Activated effector memory CD4-positive, alpha-beta T cell treated with anti-CD3 and anti-CD28 coated beads, Interleukin-2, amount 50 U/mL, for 16 hours (primary cell): ENCODE results near the gene PRPS1.
"Not testable (repeated sequence)": the region's sequence is repeated elsewhere in the genome, so short reads cannot be mapped to it uniquely, and the experiment has no call there.

Experiments used
- DNase-seq: peaks from one replicate; pipeline ENCODE4 v3.0.0-alpha.2; 2020

The PRPS1 gene

DNA sequence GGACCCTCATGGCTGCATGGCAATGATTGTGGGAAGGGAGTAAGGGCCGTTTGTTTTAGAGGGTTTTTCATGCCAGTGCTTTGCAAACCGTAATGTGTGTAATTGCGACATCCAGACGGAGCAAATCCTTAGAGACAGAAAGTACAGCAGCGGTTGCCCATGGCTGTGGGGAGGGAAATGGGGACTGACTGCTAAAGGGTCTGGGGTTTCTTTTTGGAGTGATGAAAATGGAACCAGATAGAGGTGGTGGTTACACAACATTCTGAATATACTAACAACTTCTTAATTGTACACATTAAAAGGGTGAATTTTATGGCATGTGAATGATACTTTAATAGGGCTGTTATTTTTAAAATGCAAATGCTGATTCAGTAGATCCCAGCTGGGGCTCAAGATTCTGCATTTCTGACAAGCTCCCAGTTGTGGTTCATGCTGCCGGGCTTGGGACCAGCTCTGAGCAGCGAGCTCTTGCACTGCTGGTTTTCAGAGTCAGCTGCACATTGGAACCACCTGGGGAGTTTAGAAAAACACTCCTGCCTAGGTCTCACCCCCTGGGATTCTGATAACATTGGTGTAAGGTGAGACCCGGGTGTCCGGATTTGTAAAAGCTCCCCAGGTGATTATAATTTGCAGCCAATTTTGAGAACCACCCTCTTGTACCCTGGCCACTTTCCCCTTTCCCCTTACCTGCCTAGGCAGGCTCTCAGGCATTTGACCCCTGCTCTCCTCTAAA is 47.7 kb downstream of the PRPS1 start:
- peak; percentile 66 for DNase-seq

- peak; percentile 85 for DNase-seq
Observed at GRCh38 chrX:107676559-107677378, 48.5 kb downstream of the PRPS1 start.

DNA sequence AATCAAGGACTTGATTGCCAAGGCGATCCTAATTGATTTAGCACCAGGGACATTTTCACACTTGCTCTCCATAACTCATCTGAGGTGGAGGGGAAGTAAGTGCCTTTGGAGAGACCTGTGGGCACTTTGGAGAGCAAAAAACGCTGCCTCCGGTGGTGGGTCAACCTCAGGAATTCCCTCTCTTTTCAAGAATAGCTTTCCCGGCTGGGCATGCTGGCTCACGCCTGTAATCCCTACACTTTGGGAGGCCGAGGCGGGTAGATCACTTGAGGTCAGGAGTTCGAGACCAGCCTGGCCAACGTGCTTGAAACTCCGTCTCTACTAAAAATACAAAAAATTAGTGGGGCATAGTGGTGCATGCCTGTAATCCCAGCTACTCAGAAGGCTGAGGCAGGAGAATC is 49.2 kb downstream of the PRPS1 start:
- DNase-seq: no peak

DNA sequence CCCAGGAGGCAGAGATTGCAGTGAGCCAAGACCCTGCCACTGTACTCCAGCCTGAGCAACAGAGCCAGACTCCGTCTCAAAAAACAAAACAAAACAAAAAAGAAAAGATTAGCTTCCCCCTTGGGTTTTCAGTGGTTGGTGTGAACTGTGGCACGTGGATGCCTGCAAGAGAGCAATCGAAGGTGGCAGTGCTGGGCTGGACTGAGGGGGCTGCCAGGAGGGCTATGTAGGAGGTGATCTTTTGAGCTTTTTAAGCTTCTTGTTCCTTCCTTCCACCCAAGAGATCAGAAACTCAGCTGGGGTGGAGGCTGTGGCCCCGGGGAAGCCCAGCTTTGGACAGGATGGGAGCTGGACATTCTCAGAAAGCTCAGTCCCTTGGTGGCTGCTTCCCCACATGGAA is 49.6 kb downstream of the PRPS1 start:
- no peak for DNase-seq

DNA sequence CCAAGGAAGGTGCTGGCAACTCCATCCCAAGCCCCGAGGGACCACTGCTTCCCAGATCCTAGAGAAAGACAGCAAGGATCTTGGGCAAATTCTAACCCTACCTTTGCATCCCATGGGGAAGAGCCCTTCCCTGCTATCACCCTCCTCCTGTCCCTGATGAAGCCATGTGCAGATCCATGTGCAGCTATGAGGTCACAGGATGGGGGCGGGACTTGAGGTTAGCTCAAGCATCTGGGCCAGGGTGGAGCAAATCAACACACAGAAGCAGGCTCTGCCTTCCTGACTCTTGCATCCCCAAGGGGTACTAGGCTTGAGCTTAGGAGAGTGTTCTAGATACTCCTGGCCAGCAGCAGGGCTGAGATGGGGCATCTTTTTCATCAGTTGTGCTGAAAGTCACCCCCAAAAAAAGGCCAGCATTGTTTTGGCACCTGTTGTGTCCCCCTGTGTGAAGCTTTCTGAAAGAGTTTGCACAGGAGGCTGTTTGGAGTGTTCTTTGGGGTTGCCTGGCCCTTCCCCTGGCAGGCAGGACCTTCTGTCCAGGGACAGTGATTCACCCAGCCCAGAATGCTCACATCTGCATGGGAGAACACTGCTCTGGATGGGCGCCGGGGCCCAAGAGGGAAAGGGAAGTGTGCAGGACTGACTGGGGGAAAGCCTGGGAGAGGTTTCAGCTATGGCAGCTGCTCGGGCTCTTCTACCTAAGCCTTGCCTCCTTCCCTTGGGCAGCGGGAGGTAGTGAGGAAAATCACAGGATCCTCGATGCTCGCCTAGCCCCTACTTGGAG is 50.8 kb downstream of the PRPS1 start:
- DNase-seq: peak; percentile 85

DNA sequence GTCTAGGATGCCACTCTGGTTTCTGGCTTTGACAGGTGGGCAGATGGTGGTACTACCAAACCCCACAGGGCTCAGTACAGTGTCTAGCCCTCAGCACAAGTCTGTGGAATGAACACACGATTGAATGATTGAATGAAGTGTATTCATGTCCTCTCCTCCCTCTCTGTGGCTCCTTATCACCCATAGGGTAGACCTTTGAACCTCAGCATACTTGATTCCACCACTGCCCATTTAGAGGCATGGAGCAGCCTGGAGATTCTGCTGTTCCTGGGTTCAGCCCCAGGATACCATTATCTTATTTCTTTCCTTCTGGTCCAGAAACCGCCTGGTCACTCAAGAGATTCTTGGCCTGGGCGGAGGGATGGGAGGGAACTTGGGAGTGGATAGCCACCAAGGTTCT is 53.9 kb downstream of the PRPS1 start:
- DNase-seq: no peak

DNA sequence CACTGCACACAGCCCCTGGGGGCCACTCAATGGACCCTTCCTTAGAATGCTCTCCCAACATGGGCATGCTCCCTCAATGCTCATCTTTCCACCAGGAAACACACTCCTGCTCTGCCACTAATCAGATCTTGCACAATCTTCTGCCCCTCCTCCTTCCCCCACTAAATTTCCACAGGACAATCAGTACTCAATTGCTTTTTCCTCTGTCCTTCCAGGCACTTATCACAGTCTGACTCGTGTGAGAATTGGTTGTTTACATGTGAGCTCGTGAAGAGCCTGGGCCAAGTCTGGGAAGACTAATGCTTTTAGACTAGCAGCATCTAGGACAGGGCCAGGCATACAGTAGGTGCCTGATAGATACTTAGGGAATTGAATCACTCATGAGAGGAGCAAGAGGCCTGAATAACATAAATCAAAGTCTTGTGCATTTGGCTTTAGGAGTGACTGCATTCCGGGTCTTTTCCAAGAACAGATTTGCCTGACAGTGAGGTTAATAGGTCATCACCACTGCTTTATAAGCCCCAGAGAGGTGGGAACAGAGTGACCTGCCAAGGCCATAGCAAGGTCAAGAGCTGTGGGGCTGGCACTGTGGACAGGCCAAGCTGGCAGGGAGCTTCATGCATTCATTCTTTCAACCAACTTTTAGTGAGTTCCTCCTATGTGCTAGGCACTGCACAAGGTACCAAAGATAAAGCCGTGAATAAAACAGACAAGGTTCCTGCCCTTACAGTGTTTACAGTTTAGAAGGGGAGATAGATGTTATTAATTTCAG is 55.0 kb downstream of the PRPS1 start:
- no peak for DNase-seq

DNA sequence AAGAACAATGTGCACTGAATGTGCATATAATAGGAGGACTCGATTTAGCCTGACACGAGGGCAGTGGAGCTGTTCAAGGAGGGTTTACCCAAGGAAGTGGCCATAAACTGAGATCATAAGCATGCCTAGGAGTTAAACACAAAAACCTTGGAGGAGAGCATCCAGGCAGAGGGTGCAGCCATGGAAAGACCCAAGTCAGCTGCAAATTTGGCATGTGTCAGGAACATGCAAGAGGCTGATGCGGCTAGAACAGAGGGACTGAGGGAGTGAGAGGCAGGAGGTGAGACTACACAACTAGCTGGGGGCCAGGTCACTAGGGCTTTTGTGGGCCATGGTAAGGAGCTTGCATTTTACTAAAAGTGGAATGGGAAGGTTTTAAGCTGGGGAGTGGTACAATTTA is 55.6 kb downstream of the PRPS1 start:
- no peak for DNase-seq

- no peak for DNase-seq
Observed at GRCh38 chrX:107684956-107685385, 56.7 kb downstream of the PRPS1 start.

- not testable (repeated sequence) for DNase-seq
Observed at GRCh38 chrX:107685586-107685985, 57.3 kb downstream of the PRPS1 start.

DNA sequence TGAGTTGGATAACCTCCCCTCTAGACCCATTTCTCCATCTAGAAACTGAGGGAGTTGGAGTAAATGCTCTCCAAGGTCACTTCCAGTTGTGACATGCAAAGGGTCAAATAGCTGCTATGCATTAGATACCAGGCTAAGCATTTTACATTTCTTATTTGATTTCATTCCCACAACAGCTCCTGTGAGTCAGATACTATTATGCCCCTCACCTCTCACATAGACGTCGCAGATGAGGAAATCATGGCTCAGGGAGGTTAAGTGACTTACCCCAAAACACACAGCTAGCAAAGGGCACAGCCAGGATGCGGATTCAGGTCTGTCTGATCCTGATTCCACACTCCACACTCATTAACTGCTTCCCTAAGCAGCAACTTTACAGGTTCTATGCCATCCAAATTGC is 57.7 kb downstream of the PRPS1 start:
- DNase-seq: no peak

DNA sequence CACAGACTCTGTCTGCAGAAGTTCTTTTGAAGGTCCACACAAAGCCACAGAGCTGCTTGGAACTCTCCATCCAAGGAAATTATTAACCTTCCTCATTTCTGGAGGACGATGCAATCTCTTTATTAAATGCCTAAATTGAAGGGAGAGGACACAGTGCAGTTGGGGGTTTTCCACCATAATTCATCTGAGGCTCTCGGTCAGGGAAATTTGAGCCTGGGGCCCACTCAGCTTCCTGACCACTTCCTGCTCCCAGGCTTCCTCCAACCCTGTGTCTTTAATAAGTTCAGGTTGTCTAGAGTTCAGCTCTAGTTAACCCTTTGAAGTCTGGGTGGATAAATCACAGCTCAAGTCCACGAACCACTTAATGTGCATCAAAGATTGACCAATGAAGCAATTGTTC is 58.5 kb downstream of the PRPS1 start:
- DNase-seq: no peak

DNA sequence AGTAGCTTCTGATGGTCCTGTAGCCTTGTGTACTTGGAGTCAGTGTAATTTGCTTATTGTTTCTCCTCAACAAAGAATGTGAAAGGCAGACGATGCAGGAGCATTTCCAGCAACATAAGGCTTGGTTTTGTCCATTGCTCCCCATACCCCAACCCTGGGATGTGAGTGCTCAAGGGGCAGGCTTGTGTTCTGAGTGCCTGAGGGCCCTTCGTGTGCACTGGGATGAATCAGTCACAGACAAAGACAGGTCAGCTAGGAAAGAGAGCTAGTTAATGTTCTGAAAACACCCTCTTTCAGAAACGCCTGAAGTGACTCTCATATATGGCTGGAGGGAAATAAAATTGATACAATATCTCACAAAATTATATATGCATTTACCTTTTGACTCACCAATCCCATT is 59.1 kb downstream of the PRPS1 start:
- no peak for DNase-seq

DNA sequence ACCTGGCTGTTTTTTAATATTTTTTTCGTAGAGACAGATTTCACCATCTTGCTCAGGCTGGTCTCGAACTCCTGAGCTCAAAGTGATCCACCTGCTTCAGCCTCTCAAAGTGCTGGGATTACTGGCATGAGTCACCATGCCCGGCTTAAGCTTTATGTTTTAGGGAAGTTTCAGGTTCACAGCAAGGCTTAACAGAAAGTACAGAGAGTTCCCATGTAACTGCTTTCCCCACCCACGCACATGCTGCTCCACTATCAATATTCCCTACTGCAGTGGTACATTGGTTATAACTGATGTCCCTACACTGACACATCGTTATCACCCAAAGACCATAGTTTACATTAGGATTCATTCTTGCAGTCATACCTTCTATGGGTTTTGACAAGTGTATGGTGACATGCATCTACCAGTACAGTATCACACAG is 62.7 kb downstream of the PRPS1 start:
- DNase-seq: no peak

DNA sequence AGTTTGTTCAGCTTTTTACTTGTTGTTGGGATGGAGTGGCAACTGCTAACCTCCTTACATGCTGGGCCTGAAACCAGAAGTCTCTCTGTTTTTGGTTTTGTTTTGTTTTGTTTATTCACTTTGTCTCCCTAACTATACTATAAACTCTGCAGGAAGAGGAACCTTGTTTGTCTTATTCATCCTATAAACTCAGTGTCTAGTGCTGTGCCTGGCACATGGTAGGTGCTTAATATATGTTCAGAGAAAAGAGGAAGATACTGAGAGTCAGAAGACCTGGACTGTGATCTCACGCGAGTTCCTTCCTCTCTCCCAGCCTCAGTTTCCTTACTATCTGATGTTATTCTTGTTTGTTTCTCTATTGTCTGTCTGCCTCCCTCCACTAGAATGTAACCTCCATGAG is 71.3 kb downstream of the PRPS1 start:
- DNase-seq: no peak

DNA sequence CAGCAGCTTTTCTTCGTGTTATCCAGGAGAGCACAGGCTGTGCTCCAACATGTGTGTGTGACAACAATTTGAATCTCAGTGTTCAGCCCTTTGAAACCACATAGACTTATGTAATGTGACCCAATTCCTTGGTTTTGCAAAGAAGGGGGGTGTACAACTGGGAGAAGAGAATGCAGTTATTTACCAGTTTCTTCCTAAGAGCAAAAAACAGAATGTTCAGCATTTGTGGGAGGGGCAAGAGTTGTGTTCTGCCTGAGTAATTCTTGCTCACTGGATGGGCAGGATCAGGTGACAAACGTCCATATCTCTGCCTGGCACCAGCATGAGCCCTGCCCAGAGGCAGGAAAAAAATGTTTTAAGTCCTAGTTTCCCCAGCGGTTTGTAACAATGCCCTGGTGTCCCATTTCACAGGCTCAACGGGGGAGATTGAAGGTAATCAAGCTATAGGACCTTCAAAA is 72.0 kb downstream of the PRPS1 start:
- DNase-seq: no peak
